ENCODE measurements around the gene SLC39A13. TPM values are rescaled to one million over a fixed set of nuclear protein-coding genes. Genes with fewer than 3 reads are reported as not detected.
A peak's percentile ranks its signal among the peaks of the same experiment; 100 is the strongest.

SLC39A13 gene
- total RNA-seq, 6 experiments from 2014 or later: 78.2 to 126 (median 86.4) TPM

- TF ChIP-seq CTCF (IDR thresholded peaks at IDR 0.05): no peak
- no peak for DNase-seq
- Mint-ChIP-seq H3K4me3 (no peak overlapping the region), H3K27ac (no peak overlapping the region), H3K4me1 (ENCODE audit: low read depth) (no peaks in the 10 kb centered on the region), H3K36me3 (ENCODE audit: low read depth) (no peaks in the 10 kb centered on the region), H3K9me3 (no peaks in the 10 kb centered on the region), H3K27me3 (ENCODE audit: insufficient read depth) (peaks cover 2% of the 10 kb centered on the region)
These were observed 33.0 kb downstream of the SLC39A13 start for GRCh38 chr11:47441421-47441820.

GRCh38 chr11:47442514-47442913 is 34.1 kb downstream of the SLC39A13 start:
- no peak for TF ChIP-seq CTCF (IDR thresholded peaks at IDR 0.05)
- H3K27ac Mint-ChIP-seq: no peak overlapping the region
- H3K36me3 Mint-ChIP-seq (ENCODE audit: low read depth): no peaks in the 10 kb centered on the region
- no peak overlapping the region for H3K4me3 Mint-ChIP-seq
- peaks cover 2% of the 10 kb centered on the region for H3K27me3 Mint-ChIP-seq (ENCODE audit: insufficient read depth)
- DNase-seq: no peak
- H3K4me1 Mint-ChIP-seq (ENCODE audit: low read depth): peaks cover 4% of the 10 kb centered on the region; the same call in 1 of the 2 replicates
- H3K9me3 Mint-ChIP-seq: no peaks in the 10 kb centered on the region

GRCh38 chr11:47443028-47443700 is 34.8 kb downstream of the SLC39A13 start:
- H3K36me3 Mint-ChIP-seq (ENCODE audit: low read depth): no peaks in the 10 kb centered on the region
- DNase-seq: no peak
- H3K4me1 Mint-ChIP-seq (ENCODE audit: low read depth): peaks cover 4% of the 10 kb centered on the region; the same call in 1 of the 2 replicates
- peaks cover 2% of the 10 kb centered on the region for H3K27me3 Mint-ChIP-seq (ENCODE audit: insufficient read depth)
- no peak overlapping the region for H3K27ac Mint-ChIP-seq
- TF ChIP-seq CTCF (IDR thresholded peaks at IDR 0.05): peak; percentile 24; the same call in 1 of the 2 replicates
- H3K9me3 Mint-ChIP-seq: no peaks in the 10 kb centered on the region
- no peak overlapping the region for H3K4me3 Mint-ChIP-seq

- Mint-ChIP-seq H3K4me1 (ENCODE audit: low read depth) (peaks cover 4% of the 10 kb centered on the region; the same call in 1 of the 2 replicates), H3K9me3 (no peaks in the 10 kb centered on the region), H3K27me3 (ENCODE audit: insufficient read depth) (peaks cover 2% of the 10 kb centered on the region), H3K27ac (no peak overlapping the region), H3K36me3 (ENCODE audit: low read depth) (no peaks in the 10 kb centered on the region), H3K4me3 (no peak overlapping the region)
- TF ChIP-seq CTCF (IDR thresholded peaks at IDR 0.05): no peak
- DNase-seq: no peak
These were observed 35.4 kb downstream of the SLC39A13 start for GRCh38 chr11:47443817-47444216.

- no peaks in the 10 kb centered on the region for H3K9me3 Mint-ChIP-seq
- no peak overlapping the region for H3K27ac Mint-ChIP-seq
- no peak for DNase-seq
- H3K36me3 Mint-ChIP-seq (ENCODE audit: low read depth): no peaks in the 10 kb centered on the region
- no peak overlapping the region for H3K4me3 Mint-ChIP-seq
- TF ChIP-seq CTCF (IDR thresholded peaks at IDR 0.05): no peak
- H3K27me3 Mint-ChIP-seq (ENCODE audit: insufficient read depth): no peaks in the 10 kb centered on the region; the same call in none of the 2 replicates
- H3K4me1 Mint-ChIP-seq (ENCODE audit: low read depth): peaks cover 11% of the 10 kb centered on the region
These were observed 37.5 kb downstream of the SLC39A13 start for GRCh38 chr11:47445840-47446239.

Measured in HFFc6 (cell line).